GM06990 (cell line): ENCODE data around the gene PLOD2.
A peak's percentile ranks its signal among the peaks of the same experiment; 100 is the strongest.

Source experiments
- DNase-seq: peaks from one replicate; pipeline ENCODE4 v3.0.0-alpha.2; 2011; ENCODE audit not compliant: insufficient read length; ENCODE audit errors: extremely low read depth
- H3K27me3 ChIP-seq: replicated peaks from 2 replicates; pipeline ENCODE4 v1.6.0; 2011; ENCODE audit warnings: low read length; ENCODE audit not compliant: control insufficient read depth, insufficient read depth
- H3K36me3 ChIP-seq: 2 replicates; pipeline ENCODE4 v1.5.1; 2011; ENCODE audit warnings: low read length; ENCODE audit not compliant: control insufficient read depth, insufficient read depth
- H3K4me3 ChIP-seq: replicated peaks from 2 replicates; pipeline ENCODE4 v1.5.1; 2011; ENCODE audit warnings: low read depth, mild to moderate bottlenecking, control low read depth, low read length
- TF ChIP-seq, protein P1 (sequence below): IDR thresholded peaks from 2 replicates; pipeline ENCODE4 v1.5.1; 2011; ENCODE audit warnings: low read length, control low read depth, mild to moderate bottlenecking, inconsistent platforms; ENCODE audit not compliant: insufficient read depth, poor library complexity, severe bottlenecking

PLOD2 gene

DNA sequence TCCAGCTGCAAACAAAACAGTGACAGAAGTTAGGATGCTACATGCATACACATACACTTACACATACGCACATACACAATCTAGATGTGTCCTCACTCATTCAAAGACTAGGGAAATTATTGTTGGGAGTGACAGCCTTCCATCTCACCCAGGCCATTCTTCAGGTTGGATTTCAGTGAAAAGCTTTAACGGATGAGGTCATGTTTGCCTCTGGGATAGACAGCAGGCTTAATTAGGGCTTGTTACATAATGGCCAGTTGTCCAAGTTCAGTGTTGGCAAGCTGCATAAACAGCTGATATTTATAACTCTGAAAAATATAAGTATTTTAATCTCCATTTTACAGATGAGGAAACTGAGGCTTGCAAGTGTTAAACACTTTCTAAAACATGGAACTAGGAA is 35.8 kb upstream of the PLOD2 start:
- Histone ChIP-seq H3K36me3 (no peaks in the 10 kb centered on the region), H3K27me3 (no peaks in the 10 kb centered on the region), H3K4me3 (no peak overlapping the region)
- no peak for DNase-seq
- TF ChIP-seq, protein P1, sequence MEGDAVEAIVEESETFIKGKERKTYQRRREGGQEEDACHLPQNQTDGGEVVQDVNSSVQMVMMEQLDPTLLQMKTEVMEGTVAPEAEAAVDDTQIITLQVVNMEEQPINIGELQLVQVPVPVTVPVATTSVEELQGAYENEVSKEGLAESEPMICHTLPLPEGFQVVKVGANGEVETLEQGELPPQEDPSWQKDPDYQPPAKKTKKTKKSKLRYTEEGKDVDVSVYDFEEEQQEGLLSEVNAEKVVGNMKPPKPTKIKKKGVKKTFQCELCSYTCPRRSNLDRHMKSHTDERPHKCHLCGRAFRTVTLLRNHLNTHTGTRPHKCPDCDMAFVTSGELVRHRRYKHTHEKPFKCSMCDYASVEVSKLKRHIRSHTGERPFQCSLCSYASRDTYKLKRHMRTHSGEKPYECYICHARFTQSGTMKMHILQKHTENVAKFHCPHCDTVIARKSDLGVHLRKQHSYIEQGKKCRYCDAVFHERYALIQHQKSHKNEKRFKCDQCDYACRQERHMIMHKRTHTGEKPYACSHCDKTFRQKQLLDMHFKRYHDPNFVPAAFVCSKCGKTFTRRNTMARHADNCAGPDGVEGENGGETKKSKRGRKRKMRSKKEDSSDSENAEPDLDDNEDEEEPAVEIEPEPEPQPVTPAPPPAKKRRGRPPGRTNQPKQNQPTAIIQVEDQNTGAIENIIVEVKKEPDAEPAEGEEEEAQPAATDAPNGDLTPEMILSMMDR: no peak

DNA sequence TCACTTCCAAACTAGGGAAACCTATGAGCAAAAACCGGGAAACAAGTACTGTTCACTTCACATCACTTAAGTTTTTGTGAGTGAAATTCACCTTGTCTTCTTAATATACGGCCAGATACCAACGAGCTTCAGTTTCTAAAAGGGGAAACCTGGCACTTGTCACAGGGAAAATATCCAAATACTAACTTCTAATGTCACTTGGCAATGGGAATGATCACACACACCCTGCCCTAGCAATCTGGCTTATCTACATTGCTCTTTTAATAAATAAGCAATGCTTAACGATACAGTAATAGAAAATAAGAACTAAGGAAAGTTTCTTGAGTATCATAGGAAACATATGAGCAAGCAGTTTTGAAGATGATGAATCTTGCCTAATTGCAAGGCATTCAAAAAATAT is 34.6 kb upstream of the PLOD2 start:
- H3K4me3 ChIP-seq: no peak overlapping the region
- H3K27me3 ChIP-seq: no peaks in the 10 kb centered on the region
- no peak for DNase-seq
- TF ChIP-seq, protein P1: no peak
- no peaks in the 10 kb centered on the region for H3K36me3 ChIP-seq

DNA sequence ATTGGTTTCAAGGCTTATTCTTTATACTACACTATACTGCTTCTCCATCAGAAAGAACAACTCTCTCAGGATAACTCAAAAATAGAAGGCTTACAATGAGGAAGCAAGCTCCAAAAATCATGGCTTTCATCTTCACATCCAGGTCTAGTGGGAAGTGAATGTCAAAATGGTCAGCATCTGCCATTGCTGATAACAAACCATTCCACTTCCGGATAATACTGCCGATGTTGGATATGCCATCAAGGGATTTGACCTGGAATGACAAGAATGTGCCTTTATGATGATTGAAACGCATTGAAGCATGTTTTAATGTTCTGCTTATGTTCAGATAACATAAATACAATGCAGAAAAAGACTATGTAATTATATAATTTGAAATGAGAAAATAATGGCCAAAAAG is 34.0 kb upstream of the PLOD2 start:
- no peak for DNase-seq
- Histone ChIP-seq H3K4me3 (no peak overlapping the region), H3K36me3 (no peaks in the 10 kb centered on the region), H3K27me3 (no peaks in the 10 kb centered on the region)
- TF ChIP-seq, protein P1: no peak

DNA sequence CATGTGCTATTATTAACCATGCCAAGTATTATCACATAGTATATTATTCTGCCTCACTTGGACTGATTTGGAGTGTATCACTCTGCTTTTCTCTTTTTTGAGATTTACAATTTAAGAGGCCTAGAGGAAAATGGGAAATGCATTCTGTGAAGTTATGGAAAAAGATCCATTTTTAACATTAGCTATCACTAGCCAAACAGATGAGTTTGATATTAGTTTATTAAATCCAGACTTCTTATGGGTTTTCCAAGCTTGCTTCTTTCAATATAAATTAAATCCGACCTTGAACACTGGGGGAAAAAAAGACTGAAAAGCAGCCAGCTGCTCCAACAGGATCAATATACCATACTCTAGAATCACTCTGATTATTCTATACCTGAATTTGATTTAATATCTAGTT is 30.1 kb upstream of the PLOD2 start:
- Histone ChIP-seq H3K4me3 (no peak overlapping the region), H3K27me3 (no peaks in the 10 kb centered on the region), H3K36me3 (no peaks in the 10 kb centered on the region)
- TF ChIP-seq, protein P1: no peak
- no peak for DNase-seq

DNA sequence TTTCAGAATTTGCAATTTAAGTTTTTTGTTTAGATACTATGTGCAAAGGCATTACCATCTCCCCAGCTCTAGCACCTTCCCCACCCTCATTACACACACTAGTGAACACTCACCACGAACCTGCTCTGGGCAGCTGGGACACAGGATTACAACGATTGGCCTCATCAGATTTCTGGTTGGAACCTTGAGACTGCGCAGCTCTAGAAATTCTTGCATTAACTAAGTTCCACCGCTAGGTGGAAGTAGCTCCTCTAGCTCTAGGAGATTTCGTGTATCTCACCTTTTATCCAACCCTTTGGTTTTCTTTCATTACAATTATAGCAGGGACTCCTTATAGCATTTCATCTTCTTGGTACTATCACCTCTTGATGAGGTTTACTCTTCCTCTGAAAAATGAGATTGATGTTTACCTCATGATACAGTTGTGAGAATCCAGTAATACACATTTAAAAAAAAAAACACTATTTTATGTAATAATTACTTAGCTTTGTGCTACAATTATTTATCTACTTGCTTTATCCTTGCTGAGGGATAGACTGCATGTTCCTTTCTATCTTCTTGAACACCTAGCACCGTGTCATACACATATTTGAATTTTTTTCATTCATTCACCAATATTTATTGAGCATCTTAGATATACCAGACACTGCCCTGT is 28.7 kb upstream of the PLOD2 start:
- Histone ChIP-seq H3K36me3 (no peaks in the 10 kb centered on the region), H3K4me3 (no peak overlapping the region), H3K27me3 (no peaks in the 10 kb centered on the region)
- TF ChIP-seq, protein P1: peak; percentile 75
- no peak for DNase-seq
